HG02870 (cell line): ENCODE measurements around the gene KLHL42.
"Not testable (repeated sequence)": the region's sequence is repeated elsewhere in the genome, so short reads cannot be mapped to it uniquely, and the experiment has no call there.

Source experiments
- ATAC-seq: cut with Tn5 transposase; IDR thresholded peaks from one replicate; pipeline ENCODE4 v1.9.1; 2021; ENCODE audit warnings: mild to moderate bottlenecking, moderate library complexity; ENCODE audit not compliant: unreplicated experiment

Gene KLHL42

DNA sequence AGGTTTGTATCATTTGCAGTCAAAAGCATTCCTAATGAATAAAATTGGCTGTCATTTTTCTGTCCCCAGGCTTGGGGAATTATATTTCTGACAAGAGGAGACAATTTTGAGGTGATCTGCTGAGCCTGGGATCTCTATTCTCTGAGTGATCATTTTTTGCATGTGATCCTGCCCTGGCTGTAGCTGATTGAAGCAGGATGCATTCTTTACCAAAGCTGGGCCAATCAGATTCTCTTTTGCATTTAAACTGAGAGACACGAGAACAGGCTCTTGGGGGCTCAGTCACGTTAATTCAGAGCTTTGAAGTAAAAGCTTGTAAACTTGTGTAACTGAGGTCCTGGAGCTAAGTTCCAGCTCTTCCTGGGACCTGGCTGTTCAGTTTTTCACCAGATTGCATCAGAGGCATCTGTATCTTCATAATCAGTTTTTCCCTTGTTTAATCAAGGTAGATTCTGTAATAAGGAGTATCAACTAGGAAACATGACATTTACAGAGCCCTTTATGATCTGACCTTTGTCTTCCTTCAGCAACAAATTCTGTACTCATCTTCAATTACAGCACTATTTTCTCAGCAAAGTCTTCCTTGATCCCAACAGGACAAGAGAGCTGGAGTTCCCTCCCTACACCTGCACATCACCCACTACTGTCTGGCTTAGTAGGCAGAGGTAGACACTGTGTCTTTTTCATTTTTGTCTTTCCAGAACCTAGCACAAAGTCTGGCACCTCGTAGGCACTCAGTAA, 35.0 kb downstream of the KLHL42 start:
- no peak for ATAC-seq

DNA sequence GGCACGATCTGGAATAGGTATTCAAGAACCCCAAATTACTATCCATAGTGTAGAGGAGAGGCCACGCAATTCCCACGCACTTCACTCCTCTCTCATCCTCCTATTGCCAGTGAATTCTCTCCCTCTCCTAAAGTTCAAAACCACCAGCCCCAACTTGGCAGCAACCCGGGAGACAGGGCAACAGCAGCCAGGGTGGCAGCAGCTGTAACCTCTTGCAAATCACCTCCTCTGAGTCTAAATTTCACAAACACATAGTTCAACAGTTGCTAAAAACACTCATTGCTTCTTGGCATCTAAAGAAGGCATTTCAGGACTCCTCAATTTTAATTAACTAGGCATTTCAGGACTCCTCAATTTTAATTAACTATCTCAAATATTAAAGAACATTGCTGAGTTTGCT, 37.7 kb downstream of the KLHL42 start:
- ATAC-seq, result no peak

DNA sequence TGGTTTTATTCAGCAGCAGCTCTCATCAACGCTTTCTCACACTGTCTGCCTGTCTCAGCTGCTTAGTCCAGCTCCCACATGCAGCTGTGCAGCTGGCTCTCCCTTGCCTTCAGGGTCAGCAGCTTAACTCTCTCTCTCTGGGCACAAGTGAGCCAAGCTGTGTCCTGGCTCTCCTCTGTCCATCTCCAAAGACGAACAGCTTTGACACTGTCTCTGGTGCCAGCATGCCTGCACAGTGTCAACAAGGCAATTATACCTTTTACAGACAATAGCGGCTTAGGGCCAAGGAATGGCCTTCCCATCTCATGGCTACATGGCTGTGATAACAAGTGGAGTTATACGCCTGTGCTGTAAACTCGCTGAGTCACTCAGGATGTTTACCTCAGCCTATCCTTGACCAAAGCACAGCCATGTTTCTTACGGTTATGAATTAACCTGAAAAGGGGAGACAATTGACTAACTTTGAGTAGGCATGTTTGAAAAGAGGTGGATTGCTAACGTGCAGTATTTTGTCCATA, 38.4 kb downstream of the KLHL42 start:
- ATAC-seq, result no peak

DNA sequence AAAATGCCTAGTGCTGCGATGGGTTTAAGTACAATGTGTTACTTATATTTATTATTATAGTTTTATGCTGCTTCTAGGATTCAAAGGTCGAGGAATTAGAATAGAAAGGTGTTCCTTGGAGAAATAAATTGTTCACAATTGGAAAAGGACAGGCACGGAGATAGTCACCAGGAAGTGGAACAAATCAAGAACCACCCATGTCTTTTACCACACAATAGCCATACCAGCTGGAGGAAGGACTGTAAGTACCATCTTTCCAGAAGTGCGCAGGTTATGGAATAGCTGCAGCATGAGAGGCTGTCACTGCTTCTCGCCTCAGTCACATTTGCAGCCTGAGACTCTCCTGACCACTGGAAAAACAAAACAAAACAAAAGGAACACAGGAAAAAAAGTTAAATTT, 40.5 kb downstream of the KLHL42 start:
- ATAC-seq, result no peak

DNA sequence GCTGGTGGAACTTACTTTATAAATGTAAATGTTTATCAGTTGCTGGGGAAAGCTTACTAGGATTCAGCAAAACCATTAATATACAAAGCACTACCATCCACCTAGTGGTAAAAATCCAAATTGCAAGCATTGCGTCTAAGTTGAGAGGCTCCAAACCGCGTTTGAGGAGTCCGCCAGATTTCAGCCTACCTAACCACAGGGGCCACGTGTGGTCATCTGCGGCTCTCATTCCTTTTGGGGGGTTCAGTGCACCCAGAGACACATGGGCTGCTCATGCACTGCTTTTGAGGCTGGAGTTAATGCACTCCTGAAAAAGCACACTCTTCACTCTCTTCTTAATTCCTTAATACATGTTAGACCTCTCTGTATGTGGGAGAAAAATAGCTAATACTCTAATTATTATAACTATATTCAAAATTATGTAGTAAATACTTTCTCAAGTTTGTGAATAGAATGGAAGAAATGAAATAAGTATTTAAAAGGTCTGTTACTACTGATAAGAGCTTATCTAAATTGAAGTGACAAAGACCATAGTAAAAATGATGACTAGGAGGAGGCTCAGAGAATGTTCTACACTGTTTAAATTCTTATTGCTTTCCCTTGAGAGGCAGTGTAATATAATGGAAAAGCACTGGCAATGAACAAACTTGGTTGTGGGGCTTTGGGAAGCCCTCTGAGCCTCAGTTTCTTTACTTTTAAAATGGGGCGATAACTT, 41.4 kb downstream of the KLHL42 start:
- no peak for ATAC-seq

DNA sequence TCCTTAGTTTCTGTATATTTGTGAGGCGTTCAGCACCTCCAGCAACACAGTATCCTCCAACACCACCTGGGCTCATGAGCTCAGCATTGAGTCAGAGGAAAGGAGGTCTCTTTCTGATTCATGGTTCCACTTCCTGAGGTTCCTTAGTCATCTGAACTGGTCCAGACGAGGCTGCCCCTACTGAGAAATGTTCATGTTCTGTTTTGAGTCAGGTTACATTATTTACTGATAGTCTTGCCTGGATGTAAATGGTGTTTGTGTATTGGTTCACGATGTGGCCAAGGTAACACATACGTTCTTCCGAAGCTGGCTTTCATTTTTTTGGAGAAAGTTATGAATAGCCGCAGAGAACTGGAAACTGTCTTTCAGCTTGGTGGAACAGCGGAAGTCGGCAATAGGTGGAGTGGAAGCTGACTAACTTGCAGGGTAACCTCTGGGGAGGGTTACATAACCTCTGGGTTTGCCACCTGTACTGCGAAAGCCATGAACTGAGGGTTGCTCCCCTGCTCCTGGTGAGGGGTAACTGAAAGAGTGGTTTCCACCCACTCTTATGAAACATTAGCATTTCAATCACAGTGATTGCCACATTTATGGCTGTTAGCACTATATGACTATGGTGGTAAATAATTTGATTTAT, 42.2 kb downstream of the KLHL42 start:
- peak; percentile 79 for ATAC-seq

DNA sequence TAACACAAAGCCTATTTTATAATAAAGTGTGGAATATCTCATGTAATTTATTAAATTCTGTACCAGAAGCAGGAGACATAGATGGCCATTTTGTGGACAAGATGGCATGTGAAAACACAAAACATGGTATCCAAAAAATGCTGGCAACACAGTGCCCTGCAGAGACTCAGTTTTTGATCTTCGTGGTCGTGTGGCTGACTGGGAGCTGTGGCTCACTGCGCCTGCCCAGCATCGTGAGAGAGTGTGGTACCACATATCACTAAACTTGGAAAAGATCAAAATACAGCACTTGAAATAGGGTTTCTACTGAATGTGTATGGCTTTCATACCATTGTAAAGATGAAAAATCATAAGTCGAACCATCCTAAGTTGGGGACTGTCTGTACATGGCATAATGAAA, 43.0 kb downstream of the KLHL42 start:
- no peak for ATAC-seq

DNA sequence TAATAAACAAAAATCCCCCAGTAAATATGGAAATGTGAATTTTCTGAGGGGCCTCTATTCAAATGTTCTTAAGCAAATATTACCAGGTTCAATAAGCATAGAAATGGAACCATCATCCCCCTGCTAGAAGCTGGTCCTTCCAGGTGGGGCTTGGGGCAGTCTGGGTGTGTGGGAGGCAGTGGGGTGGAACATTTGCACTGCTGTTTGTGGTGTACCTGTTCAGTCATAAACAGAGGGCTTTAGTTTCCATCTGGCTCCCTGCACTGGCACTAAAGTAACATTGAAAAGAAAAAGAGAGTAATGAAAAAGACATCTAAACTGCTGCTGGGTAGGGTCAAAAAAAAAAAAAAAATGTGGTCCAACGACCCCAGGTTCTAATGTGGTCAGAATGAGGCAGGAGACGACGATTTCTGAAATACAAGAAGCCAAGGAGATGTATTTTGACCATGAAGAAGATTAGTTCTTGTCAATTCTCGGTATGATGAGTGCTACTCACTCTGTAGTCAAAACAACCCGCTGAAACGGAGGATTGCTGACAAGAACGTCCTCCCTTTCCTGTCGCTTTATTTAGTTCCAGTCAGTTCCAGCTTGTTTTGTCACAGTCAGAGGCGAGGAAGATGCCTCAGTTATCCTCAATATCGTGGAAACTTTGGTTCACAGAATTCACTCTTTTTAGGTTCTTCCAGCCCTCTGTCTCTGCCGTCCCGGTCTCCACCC, 44.3 kb downstream of the KLHL42 start:
- ATAC-seq, result peak; percentile 61

DNA sequence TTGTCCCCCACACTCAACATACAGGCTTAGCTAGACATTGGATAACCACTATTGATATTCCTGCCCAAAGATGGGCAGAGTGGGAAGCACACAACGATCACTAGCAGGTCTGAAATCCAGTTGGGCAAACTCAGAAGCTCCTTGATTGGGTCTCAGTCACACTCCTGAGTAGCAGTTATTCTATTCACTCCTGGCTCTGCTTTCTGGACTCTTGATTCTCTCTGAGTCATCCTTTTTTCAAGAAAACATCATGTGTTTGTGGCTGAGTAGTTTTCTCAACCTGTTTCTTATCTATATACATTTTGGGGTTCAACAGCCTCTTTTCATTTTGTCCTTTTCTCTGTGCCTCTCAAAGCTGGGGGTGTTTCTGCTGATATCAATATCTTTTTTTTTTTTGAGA, 46.0 kb downstream of the KLHL42 start:
- no peak for ATAC-seq

DNA sequence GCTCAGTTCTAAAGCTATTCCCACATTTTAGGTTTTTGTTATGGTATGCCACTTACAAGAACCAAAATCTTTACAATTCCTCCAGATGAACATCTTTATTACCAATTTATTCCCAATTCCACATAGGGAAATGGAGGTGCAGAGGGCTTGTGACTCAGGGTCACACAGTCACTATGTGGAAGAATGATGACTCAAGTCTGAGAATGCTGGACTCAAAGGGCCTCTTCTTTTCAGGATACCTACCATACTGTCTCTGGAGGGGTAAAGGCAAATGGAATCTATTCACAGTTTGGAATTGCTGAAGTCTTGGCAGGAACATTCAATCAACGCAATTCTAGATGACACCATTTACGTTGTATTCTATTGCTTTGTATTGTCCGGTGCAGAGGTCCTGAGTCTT, 48.2 kb downstream of the KLHL42 start:
- ATAC-seq, result no peak

DNA sequence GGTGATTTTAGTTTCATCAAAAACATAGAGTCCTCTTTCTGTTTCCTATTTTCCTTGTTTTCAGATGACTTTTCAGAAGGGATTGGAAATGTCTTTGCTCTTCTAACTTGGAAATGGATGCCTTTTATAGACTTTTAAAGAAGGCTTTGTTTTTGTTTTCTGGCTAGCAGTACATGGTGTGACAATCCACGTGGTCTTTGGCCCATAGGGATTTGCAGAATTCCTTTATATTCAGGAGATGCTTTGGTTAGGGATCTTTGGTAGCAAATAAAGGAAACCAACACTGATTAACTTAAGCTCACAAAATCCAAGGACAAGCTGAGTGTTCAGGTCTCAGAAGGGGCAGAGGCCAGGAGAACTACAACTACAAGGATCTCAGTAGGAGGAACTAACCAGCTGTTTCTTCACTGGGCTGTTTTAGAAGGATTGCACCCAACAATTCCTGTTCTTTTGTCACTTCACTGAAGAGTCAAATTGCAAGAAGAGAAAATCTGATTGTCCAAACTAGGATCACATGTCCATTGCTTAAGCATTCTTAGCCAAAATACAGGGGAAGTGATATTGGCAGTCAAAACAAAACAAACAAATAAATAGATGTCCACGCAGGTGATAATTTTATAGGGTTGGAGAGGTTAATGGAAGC, 58.6 kb downstream of the KLHL42 start:
- no peak for ATAC-seq

DNA sequence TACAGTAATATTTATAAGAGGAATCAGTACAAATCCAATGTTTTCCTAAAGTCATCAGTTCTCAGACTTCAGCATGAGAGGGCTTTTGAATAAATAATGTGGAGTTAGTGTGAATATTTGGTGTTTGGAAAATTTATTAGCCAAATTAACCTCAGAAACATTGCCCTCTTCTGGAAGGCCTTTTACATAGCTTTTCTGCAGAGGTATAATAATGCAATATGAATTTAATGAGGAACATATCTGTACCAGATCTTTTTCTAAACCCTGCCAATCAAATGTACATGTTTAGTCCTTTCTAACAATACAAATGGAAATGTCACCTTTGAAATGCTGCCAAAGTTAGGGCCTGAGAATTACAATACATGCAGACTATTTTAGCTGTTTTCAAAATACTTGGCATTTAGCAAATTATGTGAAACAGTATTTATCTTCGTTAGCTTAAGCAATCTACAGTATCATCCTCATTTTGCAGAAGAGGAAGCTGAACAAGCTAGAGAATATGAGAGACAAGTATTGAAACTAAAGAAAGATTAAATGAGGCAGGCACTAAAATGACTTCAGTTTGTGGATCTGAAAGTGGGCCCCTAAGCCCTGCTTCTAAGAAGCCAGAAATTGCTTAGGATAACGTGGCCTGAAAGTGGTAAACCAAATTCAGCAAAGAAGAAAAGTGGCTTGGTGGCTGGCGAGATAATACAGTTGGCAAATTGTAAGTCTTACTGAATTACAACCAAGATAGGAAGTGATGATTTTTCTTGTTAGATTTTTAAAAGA, 60.4 kb downstream of the KLHL42 start:
- ATAC-seq, result peak; percentile 62

DNA sequence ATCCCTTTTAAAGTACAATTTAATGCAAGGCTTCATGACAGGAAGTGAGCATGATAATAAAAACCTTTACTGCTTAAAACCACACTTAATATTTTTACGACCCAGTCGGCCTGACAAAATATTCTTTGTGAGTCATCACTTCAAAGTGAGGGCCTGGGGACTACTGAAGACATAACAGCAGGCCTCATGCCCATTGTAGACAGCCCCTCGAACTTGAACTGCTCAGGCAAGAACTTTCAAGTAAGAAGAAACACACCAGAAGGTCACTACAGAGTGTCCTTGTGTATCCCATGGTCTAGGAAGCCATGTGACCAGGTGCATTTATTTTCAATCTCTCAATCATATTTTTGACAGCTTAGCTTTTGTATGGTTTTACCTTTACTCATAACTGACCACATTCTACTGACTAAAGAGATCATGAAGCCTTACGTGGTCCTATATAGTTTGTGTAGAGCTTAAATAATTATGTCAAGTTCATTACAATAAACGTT, 61.4 kb downstream of the KLHL42 start:
- ATAC-seq, result no peak

DNA sequence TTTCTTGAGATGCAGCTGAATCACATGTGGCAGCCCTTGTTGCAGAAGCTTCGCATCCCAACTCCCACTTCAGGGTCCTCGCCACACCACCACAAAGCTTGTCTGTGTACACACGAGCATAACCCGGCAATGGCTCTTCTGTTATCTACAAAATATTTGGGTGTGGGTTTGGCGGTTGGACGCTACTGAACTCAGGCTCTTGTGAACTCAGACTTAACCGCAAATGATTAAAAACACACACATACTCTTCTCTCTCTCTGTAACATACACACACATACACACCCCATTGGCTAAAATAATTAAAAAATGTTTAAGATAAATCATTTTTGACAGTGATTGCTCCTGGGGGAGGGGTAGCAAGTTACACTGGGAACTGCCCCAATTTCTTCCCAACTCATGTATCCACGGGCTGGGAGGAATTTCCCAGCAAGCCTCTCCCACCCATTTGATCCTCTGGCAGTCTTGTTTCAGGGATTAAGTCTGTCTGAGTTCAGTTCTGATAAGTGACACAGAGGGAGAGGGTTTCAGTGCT, 63.7 kb downstream of the KLHL42 start:
- no peak for ATAC-seq

DNA sequence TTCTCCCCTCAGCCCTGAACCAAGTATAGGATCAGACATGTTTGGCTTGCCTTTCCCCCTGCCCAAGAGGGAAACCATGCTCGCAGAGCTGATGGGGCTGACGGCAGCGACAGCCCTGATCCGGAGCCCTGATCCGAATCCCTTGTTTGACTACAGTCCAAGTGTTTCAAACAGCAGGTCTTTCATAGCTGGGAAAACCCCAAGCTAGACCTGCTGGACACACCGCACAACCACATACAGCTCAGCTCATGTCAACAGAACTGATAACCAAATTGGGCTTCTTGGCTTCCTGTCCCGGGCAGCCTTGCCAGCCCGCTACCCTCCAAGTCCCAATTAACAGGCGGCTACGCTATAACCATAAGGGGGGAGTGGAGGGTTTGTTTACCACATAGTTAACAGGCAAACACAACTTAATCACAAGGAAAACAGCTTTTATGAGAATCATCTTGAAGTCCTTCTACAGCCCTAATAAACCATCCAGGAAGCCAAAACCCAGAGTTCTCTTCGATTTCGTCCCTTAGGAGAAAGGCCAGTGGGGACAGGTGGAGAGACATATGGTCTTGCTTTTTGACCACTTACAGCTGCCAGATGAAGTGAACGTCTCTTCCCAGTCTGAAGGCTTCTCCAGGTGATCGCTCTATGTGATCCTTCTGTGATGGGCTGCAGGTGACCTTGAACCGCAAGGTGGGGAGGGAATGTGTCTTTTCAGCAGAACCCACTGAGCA, 64.5 kb downstream of the KLHL42 start:
- no peak for ATAC-seq

DNA sequence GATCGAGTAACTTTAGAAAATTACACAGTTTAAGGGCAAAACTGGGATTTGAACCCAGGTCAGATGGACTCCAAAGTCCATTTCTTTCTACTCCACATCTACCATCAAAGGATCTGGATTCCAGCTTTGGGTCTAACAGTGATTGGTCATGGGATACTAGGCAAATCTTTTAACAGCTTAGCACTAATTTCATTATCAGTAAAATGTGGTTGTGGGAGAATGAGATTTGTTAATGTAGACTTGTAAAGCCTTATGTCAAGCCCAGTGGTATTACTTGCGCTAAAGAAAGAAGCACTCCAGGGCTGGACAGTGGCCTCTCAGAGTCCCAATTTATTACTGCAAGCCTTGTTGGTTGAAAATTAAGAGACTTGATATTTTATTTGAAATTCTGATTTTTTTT, 65.2 kb downstream of the KLHL42 start:
- no peak for ATAC-seq

DNA sequence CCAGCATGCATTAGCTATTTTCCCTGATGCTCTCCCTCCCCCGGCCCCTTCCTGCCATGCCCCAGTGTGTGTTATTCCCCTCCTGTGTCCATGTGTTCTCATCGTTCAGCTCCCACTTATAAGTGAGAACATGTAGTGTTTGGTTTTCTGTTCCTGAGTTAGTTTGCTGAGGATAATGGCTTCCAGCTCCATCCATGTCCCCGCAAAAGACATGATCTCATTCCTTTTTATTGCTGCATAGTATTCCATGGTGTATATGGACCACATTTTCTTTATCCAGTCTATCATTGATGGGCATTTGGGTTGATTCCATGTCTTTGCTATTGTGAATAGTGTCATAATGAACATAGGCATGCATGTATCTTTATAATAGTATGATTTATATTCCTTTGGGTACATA, 65.7 kb downstream of the KLHL42 start:
- ATAC-seq, result not testable (repeated sequence)

DNA sequence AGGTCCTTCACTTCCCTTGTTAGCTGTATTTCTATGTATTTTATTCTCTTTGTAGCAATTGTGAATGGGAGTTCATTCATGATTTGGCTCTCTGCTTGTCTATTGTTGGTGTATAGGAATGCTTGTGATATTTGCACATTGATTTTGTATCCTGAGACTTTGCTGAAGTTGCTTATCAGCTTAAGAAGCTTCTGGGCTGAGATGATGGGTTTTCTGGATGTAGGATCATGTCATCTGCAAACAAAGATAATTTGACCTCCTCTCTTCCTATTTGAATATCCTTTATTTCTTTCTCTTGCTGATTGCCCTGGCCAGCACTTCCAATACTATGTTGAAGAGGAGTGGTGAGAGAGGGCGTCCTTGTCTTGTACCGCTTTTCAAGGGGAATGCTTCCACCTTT, 67.3 kb downstream of the KLHL42 start:
- not testable (repeated sequence) for ATAC-seq

DNA sequence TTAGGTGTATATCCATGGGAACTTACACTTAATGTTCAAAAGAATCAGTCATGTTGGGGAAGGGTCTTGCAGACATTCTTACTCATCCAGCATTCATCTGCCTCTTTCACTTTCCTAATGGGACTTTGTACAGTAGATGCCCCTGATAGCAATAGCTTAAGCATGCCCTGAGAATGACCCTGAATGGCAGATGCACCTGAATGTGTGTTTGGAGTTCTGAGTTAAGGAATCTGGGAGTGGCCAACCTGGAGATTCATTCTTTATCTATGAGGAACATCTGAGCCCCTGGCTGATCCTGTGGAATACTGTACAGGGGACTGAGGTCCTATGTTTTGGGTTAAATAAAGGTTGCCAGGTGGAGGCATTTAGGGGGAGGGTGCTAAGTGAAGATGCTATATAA, 71.3 kb downstream of the KLHL42 start:
- no peak for ATAC-seq
